ENCODE results near the gene MCTP1.

MCTP1 gene

DNA sequence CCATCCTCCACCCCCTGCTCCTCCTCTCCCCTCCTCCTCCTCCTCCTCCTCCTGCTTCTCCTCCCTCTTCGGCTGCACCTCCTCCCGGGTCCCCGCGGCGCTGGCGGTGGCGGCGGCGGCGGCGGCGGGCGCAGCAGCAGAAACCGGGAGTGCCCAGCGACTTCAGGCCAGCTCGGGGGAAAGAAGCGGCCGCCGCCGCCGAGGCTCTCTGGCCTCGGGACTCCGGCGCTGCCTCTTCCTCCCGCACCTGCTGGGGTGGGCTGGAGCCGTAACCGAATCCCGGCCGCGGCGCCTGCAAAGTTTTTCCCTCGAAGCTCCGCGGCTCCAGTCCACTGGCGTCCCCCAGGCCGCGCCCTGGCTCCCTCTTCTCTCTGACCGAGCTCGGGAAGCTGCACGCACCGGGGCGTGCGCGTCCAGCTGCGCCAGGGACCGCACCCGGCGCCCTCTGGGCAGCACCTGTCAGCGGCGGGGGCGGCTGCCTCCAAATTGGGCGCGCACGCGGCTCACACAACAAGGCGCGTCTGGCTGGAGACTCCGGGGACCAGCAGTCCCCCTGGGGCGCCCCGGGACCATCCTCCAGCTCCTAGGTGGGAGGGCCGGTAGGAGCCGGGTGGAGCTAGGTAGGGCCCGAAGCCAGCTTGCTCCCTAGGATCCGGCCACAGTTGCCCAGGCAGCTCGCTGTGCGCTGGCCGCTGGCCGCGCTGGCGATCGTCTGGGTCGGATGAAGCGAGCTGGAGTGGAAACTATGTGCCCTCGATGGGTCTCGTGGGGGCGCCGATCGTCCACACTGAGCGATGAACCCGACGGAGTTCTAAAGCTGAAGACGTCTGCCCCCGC, at the start of gene MCTP1:
Gene MCTP1 (minus strand): TSS at position 523 of the 837 bp plus-strand sequence.
- ChIA-PET POLR2A (interaction anchor here (1.1 kb wide), 1 partner anchor 270 kb away, joined by 4 read pairs; the partner anchor contains the start of genes ARSK and SKIC3), CTCF (interaction anchor here (0.7 to 1.9 kb wide), 4 partner anchors 15 to 233 kb away, joined by 3 to 5 read pairs (median 4); no protein-coding TSS in a partner anchor)
- peak; percentile 39 for DNase-seq (ENCODE audit: extremely low spot score)
- TF ChIP-seq L3MBTL2 (conservative IDR thresholded peaks at IDR 0.05) = peak; percentile 85
- TF ChIP-seq SUZ12 (IDR thresholded peaks at IDR 0.05) = no peak
- no peak for TF ChIP-seq TARDBP (IDR thresholded peaks at IDR 0.05)

DNA sequence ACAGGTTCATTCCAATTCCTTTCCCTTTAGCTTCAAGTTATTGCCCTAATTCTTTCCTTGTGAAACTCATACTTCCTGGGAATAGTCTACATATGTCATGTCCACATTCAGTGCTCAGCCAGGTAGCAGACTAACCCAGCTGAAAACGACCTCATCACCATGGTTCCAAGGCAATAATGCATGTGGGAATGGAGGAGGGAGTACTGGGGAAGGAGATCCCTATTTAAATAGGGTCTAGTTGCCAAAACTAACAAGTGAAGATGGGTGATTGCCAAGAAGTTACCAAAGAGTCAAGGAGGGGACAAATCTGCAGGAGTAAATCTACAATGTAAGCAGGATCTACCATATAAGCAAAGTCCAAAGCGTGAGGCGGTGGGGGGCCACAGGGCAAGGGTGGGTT, 47.3 kb upstream of the MCTP1 start:
- DNase-seq (ENCODE audit: extremely low spot score) = no peak
- CTCF ChIA-PET = no interaction called here
- TF ChIP-seq HDGF (IDR thresholded peaks at IDR 0.05; ENCODE audit: borderline replicate concordance) (no peak), NFRKB (IDR thresholded peaks at IDR 0.05) (no peak), FOXK2 (IDR thresholded peaks at IDR 0.05) (no peak), ZNF384 (IDR thresholded peaks at IDR 0.05) (no peak), TARDBP (IDR thresholded peaks at IDR 0.05) (no peak), SUZ12 (IDR thresholded peaks at IDR 0.05) (no peak), LEF1 (IDR thresholded peaks at IDR 0.05; ENCODE audit: borderline replicate concordance) (no peak), L3MBTL2 (conservative IDR thresholded peaks at IDR 0.05) (no peak), ELF4 (IDR thresholded peaks at IDR 0.05) (no peak), ARNT (IDR thresholded peaks at IDR 0.05) (no peak), SP1 (IDR thresholded peaks at IDR 0.05) (no peak), FOXM1 (IDR thresholded peaks at IDR 0.05; ENCODE audit: borderline replicate concordance) (no peak), FOXA1 (IDR thresholded peaks at IDR 0.05) (no peak), BHLHE40 (IDR thresholded peaks at IDR 0.05; ENCODE audit: borderline replicate concordance) (no peak), CTBP1 (IDR thresholded peaks at IDR 0.05; ENCODE audit: borderline replicate concordance) (no peak)
- TF ChIP-seq, protein P1, sequence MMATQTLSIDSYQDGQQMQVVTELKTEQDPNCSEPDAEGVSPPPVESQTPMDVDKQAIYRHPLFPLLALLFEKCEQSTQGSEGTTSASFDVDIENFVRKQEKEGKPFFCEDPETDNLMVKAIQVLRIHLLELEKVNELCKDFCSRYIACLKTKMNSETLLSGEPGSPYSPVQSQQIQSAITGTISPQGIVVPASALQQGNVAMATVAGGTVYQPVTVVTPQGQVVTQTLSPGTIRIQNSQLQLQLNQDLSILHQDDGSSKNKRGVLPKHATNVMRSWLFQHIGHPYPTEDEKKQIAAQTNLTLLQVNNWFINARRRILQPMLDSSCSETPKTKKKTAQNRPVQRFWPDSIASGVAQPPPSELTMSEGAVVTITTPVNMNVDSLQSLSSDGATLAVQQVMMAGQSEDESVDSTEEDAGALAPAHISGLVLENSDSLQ (IDR thresholded peaks at IDR 0.05) = no peak
- POLR2A ChIA-PET = no interaction called here

- CTCF ChIA-PET = no interaction called here
- DNase-seq (ENCODE audit: extremely low spot score) = no peak
- TF ChIP-seq HDGF (IDR thresholded peaks at IDR 0.05; ENCODE audit: borderline replicate concordance) = no peak
- TF ChIP-seq L3MBTL2 (conservative IDR thresholded peaks at IDR 0.05) = no peak
- TF ChIP-seq CTBP1 (IDR thresholded peaks at IDR 0.05; ENCODE audit: borderline replicate concordance) = no peak
- TF ChIP-seq ELF4 (IDR thresholded peaks at IDR 0.05) = no peak
- no peak for TF ChIP-seq SUZ12 (IDR thresholded peaks at IDR 0.05)
- TF ChIP-seq NFRKB (IDR thresholded peaks at IDR 0.05) = no peak
- TF ChIP-seq FOXM1 (IDR thresholded peaks at IDR 0.05; ENCODE audit: borderline replicate concordance) = no peak
- TF ChIP-seq, protein P1 (IDR thresholded peaks at IDR 0.05) = no peak
- TF ChIP-seq ARNT (IDR thresholded peaks at IDR 0.05) = no peak
- no peak for TF ChIP-seq LEF1 (IDR thresholded peaks at IDR 0.05; ENCODE audit: borderline replicate concordance)
- TF ChIP-seq SP1 (IDR thresholded peaks at IDR 0.05) = no peak
- no peak for TF ChIP-seq FOXK2 (IDR thresholded peaks at IDR 0.05)
- no peak for TF ChIP-seq ZNF384 (IDR thresholded peaks at IDR 0.05)
- TF ChIP-seq FOXA1 (IDR thresholded peaks at IDR 0.05) = no peak
- TF ChIP-seq TARDBP (IDR thresholded peaks at IDR 0.05) = no peak
- no peak for TF ChIP-seq BHLHE40 (IDR thresholded peaks at IDR 0.05; ENCODE audit: borderline replicate concordance)
- POLR2A ChIA-PET = no interaction called here
Observed at GRCh38 chr5:95331358-95331757, 46.5 kb upstream of the MCTP1 start.

GRCh38 chr5:95327211-95327610, 42.3 kb upstream of the MCTP1 start:
- POLR2A ChIA-PET = no interaction called here
- CTCF ChIA-PET = no interaction called here
- DNase-seq (ENCODE audit: extremely low spot score) = no peak
- TF ChIP-seq FOXA1 (IDR thresholded peaks at IDR 0.05) (no peak), TARDBP (IDR thresholded peaks at IDR 0.05) (no peak)

DNA sequence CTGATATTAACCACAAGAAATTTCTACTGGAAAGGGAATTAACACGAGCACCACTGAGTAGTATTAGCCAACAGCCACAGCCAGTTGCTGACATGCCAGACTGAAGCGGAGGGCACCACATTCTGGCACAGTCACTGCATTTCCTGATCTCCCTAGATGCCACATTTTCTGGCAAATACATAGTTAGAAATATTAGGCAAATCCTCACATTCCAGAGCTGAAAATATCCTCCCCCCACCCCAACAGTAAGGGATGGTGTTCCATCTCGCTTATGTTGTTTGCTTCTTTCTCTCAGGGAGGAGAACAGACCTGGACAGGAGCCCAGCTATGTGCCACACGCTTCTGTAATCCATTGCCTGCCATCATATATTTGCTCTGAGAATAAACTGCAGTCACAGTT, 32.8 kb upstream of the MCTP1 start:
- CTCF ChIA-PET = no interaction called here
- POLR2A ChIA-PET = no interaction called here
- DNase-seq (ENCODE audit: extremely low spot score) = no peak
- TF ChIP-seq ARNT (IDR thresholded peaks at IDR 0.05) (no peak), SP1 (IDR thresholded peaks at IDR 0.05) (no peak), NFRKB (IDR thresholded peaks at IDR 0.05) (no peak), L3MBTL2 (conservative IDR thresholded peaks at IDR 0.05) (no peak), FOXM1 (IDR thresholded peaks at IDR 0.05; ENCODE audit: borderline replicate concordance) (no peak), FOXA1 (IDR thresholded peaks at IDR 0.05) (no peak), CTBP1 (IDR thresholded peaks at IDR 0.05; ENCODE audit: borderline replicate concordance) (no peak), ZNF384 (IDR thresholded peaks at IDR 0.05) (no peak), BHLHE40 (IDR thresholded peaks at IDR 0.05; ENCODE audit: borderline replicate concordance) (no peak), HDGF (IDR thresholded peaks at IDR 0.05; ENCODE audit: borderline replicate concordance) (no peak), FOXK2 (IDR thresholded peaks at IDR 0.05) (no peak), LEF1 (IDR thresholded peaks at IDR 0.05; ENCODE audit: borderline replicate concordance) (no peak), TARDBP (IDR thresholded peaks at IDR 0.05) (no peak)

DNA sequence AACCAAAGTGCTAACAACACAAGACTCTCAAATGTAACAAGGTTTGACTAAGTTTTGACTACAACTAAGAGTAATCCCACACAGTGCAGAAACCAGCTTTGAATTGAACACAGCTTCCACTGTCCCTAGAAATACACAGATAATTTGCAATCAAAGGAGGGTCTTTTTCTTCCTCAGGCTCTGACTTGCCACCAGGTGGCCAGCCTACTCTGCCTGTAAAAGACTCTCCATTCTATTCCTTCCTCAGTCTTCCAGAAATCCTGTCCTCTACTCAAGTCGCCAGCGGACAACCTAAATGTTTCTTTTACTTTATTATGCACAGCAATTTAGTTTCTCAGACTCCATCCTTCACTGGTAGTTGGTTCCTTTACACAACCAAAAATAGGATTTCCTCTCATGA, 32.2 kb upstream of the MCTP1 start:
- ChIA-PET CTCF (no interaction called here), POLR2A (no interaction called here)
- TF ChIP-seq ARNT (IDR thresholded peaks at IDR 0.05) (no peak), ZNF384 (IDR thresholded peaks at IDR 0.05) (no peak), BHLHE40 (IDR thresholded peaks at IDR 0.05; ENCODE audit: borderline replicate concordance) (no peak), ELF4 (IDR thresholded peaks at IDR 0.05) (no peak), FOXK2 (IDR thresholded peaks at IDR 0.05) (no peak), LEF1 (IDR thresholded peaks at IDR 0.05; ENCODE audit: borderline replicate concordance) (no peak), SP1 (IDR thresholded peaks at IDR 0.05) (no peak), TARDBP (IDR thresholded peaks at IDR 0.05) (no peak), FOXM1 (IDR thresholded peaks at IDR 0.05; ENCODE audit: borderline replicate concordance) (no peak)
- no peak for DNase-seq (ENCODE audit: extremely low spot score)
